IPS-11a (cell line): ENCODE measurements around the gene TUBGCP3.
"Not testable (repeated sequence)": the region's sequence is repeated elsewhere in the genome, so short reads cannot be mapped to it uniquely, and the experiment has no call there.

Source experiments
- H3K4me3 ChIP-seq: one replicate; pipeline ENCODE4 v1.5.1; 2013; ENCODE audit warnings: low read depth, low read length, control low read depth

The TUBGCP3 gene

DNA sequence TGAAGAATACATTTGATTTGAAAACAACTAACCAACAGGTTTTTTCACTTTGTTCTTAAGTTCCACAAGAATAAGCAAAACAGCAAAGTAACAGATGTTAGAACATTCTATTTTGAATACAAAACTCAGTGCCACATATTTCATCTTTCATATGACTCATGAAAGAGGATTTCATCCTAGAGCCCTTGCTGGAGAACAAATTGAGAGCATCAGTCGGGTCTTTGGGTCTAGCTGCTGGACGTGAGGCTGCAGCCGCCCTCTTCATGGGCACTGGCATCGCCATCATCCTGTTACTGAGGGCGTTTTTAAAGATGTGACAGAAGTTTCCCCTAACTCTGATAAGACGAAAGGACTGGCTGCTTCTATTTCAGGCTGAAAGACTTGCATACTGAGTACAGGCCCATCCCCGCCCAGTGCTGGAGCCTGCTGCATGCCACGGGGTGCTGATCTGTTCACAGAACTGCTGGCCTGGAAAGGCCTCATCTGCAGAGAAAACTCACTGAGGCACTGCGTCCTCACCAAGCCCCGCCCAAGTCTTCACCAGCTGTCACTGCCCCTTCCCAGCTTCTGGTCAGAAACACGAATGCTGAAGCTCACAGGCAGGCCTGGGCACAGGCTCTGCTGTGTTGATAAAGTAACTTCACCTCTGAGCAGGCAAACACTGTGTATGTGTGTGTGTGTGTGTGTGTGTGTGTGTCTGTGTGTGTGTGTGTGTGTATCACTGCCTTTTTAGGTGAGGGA lies 101.4 kb downstream of the TUBGCP3 start:
- H3K4me3 ChIP-seq = no peak overlapping the region

DNA sequence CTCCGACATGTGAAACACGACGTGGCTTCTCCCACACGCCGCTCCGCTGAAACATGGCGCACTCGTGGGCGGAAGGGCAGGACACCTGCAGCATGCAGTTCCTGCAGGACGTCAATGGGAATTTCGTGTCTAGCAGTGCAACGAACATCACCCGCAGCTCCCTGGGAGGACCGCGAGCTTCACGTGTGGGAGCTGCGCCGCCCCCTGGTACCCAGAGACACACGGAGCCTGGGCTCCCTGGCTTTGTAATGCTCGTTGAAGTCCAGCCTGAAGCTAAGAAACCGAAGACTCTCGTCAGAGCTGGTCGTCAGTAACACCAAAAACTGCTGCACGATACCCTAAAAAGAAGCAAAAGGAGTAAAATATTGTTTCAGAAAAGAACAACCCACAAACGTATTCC lies 102.1 kb downstream of the TUBGCP3 start:
- H3K4me3 ChIP-seq = not testable (repeated sequence)

DNA sequence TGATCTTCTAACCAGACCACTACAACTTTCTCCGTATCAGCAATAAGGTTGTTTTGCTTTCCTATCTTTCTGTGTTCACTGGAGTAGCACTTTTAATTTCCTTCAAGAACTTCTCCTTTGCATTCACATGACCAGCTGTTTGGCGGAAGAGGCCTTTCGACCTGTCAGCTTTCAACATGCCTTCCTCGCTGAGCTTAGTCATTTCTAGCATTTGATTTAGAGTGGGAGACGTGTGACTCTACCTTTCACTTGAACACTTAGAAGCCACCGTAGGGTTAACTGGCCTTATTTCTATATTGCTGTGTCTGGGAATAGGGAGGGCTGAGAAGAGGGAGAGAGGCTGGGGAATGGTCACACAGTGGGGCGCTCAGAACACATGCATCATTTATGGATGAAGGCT lies 104.7 kb downstream of the TUBGCP3 start:
- H3K4me3 ChIP-seq = no peak overlapping the region

DNA sequence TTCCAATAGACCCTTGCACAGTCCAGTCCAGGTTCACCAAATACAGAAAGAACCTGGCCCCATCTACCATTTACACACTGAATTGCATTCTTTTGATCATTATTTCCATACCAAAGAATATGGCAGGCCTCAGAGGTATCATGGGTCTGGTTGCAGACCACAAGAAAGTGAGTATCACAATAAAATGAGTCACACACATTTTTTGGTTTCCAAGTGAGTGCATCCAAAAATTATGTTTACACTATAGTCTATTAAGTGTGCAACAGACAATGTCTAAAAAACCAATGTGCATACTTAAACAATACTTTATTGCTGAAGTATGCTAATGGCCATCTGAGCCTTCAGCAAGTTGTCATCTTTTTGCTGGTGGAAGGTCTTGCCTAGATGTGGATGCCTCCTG lies 106.5 kb downstream of the TUBGCP3 start:
- no peak overlapping the region for H3K4me3 ChIP-seq

DNA sequence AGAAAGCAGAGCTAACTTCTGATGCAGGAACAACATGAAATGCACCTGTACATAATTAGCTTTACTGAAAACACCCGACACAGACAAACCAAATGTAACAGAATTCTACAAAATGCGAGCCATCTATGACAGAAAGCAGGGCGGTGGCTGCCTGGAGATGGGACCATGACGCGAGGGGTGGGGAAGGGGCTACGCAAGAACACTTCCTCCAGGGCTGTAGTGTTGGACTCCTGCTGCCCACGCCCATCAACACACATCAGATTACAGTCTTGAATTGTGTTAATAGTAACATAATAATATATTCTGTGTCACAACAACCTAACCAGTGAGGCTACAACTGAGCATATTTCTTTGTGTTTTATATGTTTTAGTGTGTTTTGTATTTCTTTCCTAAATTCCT lies 108.6 kb downstream of the TUBGCP3 start:
- no peak overlapping the region for H3K4me3 ChIP-seq

DNA sequence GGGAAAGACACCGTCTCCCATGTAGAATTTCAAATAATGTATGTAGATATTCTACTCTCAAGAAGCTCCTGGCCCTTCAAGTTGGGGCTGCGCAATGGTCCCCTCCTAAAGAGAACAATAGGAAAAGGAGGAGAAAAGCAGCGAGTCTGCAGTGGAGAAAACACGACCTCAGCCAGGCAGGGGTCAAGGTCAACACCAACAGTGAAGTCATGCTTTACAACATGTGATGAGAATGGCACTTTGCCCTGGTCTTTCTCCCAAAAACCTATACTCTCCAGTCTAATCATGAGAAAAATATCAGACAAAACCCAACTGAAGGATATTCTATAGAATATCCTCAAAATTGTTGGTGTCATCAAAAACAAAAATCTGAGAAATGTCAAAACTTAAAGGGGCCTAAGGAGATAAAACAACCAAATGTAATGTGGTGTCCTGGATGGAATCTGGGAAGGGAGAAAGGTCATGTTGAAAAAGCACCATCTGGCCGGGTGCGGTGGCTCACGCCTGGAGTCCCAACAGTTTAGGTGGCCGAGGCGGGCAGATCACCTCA lies 110.8 kb downstream of the TUBGCP3 start:
- no peak overlapping the region for H3K4me3 ChIP-seq

DNA sequence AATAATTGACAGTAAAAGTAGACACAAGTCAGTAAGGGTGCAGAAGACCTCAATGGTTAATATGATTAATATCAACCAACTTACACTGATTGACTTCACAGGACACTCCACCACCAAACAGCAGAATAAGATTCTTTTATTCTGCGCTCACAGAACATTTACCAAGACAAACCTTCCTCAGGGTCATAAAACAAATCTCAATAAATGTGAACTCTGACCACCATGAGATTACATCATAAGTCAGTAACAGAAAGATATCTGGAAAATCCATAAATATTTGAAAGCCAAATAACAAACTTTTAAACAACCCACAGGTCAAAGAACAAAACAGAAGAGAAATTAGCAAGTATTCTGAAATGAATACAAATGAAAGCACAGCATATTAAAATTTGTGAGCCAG lies 112.1 kb downstream of the TUBGCP3 start:
- no peak overlapping the region for H3K4me3 ChIP-seq

DNA sequence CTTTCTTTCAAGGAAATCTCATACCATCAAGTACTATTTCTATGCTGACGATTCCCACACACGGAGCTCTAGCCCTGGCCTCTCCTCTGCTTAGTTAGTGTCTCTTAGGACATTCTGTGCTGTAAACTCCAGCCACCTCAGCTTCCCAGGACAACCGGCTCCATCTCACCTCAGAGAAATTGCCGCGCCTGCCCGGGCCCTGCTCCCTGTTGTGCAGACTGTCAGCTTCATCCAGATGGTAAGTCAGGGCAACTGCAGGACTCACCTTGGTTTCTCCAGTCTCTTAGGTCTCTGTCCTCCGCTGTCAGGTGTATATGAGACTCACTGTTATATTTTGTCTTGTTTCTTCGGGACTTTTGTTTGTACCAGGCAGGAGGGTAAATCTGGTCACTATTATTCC lies 113.1 kb downstream of the TUBGCP3 start:
- H3K4me3 ChIP-seq = no peak overlapping the region

DNA sequence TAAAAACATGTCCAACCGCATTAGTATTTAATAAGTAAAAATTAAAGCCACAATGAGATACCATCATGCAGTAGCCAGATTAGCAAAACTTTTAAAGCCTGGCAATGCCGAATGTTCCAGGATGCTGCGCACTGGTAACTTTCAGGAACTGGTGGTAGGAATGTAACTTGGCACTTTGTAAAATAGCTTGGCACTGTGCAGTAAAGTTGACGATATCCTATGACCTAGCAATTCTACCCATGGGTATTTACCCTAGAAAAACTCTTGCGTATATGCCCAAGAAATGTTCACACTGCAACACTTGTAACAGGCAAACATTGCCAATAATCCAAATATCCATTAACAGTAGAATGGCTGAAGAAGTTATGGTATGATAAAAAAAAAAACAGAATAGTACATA lies 114.1 kb downstream of the TUBGCP3 start:
- H3K4me3 ChIP-seq = no peak overlapping the region

DNA sequence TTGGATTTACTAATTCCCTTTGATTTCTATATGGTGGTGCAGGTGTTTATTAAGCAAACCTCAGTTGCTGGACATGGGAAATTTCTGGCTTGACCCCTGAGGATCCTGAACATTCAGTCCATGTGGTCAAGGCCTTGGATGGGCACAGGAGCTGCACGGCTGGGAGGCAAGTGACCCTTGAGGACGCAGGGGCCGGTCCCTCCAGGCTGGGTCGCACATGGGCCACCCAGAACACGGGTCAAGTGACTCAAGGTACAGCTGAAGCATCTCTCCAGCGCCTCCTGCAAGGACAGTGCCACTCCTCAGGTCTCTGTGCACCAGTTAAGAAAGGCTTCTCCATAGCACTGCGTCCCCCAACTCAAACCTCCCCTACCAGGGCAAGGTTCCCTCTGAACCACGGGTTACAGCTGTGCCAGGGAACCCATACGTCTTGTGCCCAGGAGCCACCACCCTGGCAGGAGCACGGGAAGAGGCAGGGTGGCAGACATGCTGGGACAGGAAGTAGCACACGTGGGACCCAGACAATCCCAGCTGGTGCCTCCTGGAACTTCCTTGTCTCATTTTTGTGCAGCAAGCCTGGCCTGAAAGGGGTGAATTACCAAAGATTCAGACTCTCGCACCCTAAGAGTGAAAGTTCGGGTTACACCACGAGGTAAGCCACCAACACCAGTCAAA lies 118.7 kb downstream of the TUBGCP3 start:
- H3K4me3 ChIP-seq = no peak overlapping the region

DNA sequence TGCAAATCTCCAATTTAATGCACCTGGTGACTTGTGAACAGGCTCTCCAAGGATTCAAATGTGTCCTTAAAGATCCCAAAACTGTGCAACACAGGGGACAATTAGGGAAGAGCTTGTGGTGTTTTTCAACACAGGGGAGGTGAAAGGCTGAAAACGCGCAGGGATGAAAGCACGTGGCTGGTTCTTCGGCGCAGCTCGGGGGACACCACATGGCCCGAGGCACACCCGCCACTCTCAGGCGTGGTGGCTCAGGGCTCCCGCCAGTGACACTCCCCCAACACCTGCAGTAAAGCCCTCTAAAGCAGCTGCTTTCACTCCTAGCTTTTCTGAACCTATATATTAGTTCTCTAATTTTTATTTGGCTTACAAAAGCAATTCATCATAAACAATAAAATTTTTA lies 119.9 kb downstream of the TUBGCP3 start:
- no peak overlapping the region for H3K4me3 ChIP-seq

DNA sequence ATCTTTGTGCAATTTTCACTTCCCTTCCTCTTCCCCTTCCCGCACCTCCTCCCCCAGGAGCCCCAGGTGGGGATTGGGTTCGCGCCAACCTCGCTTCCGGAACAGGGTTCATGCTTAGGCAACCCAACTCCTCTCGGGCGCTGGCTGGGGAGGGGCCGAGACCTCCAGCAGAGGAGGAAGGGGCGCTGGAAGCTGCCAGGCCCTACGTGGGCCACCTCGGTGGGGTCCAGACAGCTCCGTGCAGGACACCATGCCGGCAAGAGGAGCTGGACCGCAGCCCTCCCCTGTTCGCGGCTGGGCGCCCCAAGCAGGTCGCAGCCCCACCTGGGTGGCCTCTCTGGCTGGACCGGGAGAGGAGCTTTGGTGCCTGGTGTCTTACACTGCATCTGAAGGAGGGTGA lies 120.7 kb downstream of the TUBGCP3 start:
- H3K4me3 ChIP-seq = no peak overlapping the region

DNA sequence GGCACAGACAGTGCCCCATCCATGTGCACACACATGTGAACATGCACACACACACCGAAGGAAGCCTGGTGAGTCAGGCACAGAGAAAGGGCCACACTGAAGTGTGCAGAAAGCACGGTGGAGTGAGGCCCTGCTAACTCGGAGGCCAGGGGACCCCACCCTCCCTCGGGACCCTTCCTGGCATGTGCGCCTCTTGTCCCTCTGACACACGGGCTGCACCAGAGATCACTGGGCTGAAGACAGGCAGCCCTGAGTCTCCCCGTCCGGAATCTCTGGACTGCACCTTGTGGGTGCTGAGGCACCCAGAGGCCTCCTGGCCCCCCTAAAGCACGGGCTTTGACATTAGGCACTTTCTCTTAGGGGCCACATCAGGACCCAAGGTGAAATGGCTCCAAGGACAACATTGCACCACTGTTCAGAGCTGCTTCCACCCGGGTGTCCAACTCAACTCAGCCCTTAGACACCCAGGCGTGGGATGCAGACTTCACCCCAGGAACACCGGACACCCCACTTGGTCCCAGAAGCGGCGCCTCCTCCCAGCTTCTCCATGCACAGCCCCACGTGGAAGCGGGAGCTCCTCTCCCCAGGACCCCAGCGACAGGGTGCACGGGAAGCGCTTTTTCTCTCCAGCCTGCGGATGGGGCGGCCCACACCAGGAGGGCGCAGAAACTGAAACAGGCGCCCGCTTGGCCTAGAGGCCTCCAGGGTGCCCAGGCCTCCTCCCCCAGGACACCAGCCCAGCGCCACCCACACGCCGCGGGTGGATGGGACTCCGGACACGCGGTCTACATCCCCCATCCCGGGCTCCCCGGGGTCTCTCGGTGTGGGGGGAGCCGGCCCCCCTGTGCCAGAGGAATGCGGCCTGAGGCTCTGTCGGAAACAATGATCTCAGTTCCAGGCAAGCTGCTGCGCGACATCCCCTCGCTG lies 121.6 kb downstream of the TUBGCP3 start:
- H3K4me3 ChIP-seq = no peak overlapping the region

DNA sequence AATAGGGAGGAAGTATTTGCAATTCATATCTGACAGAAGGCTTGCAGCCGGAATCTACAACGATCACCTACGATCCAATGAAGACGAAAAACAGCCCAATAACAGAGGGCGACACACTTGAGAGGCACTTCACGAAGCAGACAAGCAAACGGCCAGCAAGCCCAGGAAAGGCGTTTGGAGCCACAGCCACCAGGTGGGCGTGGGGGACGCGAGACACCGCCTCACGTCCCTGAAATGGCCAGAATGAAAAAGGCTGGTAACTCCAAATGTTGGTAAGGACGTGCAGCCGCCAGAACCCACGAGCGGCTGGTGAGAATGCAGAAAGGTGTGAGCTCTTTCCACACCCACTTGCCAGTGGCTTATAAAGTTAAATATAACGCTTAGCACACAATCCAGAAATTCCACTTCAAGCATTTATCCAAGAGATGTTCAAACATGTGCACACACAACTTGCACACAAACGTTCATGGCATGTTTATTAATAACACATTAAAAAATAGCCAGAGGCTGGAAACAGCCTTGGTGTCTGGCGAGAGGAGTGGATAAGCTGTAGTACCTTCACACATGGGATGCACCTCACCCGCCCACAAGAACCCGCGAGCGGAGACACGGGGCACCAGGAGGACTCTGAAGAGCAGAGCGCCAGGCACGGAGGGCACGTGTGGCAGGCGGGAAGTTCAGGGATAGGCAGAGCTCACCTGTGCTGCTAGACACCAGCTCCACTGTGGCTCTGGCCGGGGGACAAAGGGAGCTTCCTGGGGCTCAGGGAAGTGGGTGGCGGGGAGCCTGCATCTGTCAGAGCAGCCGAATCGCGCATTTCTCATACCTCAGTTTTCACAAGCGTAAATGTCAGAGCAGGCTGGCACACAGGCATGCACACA lies 122.5 kb downstream of the TUBGCP3 start:
- no peak overlapping the region for H3K4me3 ChIP-seq

DNA sequence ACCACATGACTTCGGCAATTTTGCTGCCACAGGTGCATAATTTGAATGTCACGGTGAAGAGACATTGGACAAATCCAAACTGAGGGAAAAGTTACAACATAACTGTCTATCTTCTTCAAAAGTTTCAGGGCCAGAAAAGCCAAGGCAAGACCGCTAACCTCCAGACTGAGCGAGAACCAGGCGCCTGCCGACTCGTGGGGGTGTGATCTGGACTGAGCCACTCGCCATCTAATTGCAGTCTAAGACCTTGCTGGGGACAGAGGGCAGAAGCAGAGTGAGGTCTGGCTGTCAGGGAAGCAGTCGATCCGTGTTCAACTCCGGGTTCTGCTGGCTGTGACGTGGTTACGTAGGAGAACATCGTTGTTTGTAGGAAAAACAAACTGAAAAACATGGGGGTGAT lies 123.2 kb downstream of the TUBGCP3 start:
- no peak overlapping the region for H3K4me3 ChIP-seq

DNA sequence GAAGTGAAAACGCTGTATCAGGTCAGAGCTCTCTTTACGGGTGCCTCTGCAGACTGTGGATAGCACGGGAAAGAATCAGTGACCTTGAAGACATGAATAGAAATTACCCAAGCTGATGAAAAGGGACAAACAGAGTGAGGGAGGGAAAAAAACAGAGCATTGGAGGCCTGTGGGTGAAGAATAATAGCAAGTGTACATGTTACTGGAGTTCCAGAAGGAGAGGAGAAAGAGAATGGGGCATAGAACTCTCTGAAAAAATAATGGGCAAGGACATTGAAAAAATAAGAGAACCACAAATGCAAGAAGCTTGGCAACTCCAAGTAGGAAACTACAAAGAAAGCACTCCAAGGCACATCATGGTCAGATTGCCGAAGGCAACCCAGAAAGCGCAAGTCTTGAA lies 125.5 kb downstream of the TUBGCP3 start:
- H3K4me3 ChIP-seq = no peak overlapping the region

DNA sequence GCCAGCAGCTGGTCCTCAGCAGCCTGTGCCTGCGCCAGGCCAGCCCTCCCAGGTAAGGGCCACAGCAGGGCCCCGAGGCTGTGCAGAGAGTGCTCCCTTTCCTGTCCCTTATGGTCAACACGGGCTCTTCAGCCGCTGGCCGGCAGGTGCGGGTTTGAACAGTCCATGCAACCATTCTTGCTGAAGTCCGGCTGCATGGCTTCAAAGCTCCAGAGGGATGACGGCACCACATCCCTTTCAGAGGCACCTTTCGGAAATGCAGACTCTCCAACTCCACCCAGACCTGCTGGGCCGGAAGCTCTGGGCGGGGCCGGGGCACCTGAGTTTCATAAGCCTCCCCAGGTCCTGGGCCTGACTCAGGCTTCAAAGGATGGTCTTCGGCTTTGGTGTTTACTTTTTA lies 130.5 kb downstream of the TUBGCP3 start:
- no peak overlapping the region for H3K4me3 ChIP-seq

DNA sequence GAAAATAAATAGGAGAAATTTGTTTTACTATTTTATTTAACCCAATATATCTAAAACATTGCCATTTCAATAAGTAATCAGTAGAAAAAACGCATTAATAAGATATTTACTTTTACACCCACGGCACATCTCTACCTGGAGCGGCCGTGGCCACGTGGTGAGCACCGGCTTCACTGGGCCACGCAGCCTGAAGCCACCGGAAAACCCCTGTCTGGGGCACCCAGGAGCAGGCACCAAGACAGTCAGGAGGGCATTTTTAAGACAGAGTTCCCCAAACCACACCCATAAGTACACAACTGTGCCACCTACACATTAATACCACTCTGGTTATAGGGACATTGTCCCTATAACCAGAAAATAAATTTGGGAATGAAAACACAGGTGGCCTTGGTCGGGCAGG lies 130.9 kb downstream of the TUBGCP3 start:
- H3K4me3 ChIP-seq = no peak overlapping the region

DNA sequence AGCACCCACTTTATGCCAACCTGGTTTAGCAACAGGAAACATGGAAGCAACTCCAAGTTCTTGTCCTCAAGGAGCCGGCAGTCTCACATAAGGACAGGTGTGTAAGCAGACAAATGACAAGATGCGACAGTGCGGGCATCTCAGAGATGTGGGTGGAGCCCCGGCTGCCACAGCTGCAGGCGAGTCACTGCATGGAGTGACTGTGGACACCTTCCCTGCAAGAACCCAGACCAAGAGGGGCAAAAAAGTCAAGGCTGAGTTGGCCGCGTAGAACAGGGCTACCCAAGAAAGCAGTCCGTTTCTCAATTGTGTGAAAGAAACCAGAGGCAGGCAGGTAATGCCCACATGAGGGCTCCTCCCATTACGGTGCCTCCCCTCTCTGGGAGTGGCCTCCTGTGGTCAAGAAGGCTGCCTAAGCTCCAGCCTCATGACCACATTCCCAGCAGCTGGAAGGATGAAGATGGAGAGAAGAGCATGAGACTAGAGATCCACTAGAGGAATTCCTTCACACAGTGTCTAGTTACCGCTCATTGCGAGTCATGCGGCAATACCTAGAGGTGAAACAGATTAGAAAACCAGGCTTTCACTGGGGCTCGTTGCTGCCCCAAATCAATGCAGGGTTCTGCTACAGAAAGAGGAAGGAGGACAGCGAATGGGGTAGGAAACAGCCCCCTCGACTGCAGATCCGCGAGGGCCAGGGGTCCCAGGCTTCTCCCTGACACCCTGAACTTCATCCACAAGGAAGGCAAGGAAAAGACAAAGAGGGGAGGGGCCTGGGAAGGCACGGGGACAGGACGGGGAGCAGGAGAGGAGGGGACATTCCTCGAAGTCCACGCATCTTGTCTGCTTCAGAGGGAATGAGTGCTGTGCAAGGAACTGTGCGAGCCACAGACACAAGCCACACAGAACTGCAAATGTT lies 131.6 kb downstream of the TUBGCP3 start:
- no peak overlapping the region for H3K4me3 ChIP-seq
